T-cell (primary cell): ENCODE data around the gene BPIFB2. TPM values are rescaled to one million over a fixed set of nuclear protein-coding genes. Genes with fewer than 3 reads are reported as not detected.

Experiments
- ATAC-seq, 4 experiments: fragments of 200-7000 bp in 3 of 4; fragments of 150-1000 bp in 1 of 4; cut with Tn5 transposase; replicated peaks in 1 of 4; 1 replicate in 3 of 4; 2 replicates in 1 of 4; pipeline ENCODE4 v1.10.0; 2021; ENCODE audit warnings: moderate library complexity in 3 of 4, mild to moderate bottlenecking in 2 of 4, moderate number of reproducible peaks in 1 of 4
- CTCF ChIA-PET, 2 donors: fragments of 300-600 bp; sonication (Branson Sonifier 250); formaldehyde crosslinking; loops; one replicate each; lab custom pipeline; 2022; ENCODE audit warnings: antibody characterized with exemption in 2 of 2; lab: Charles Lee
- POLR2A ChIA-PET, 2 donors: fragments of 300-600 bp; sonication (Branson Sonifier 250); formaldehyde crosslinking; loops; one replicate each; lab custom pipeline; 2022; ENCODE audit warnings: antibody characterized with exemption in 2 of 2; lab: Charles Lee
- DNase-seq, 35 experiments: peaks; one replicate each; pipeline versions ENCODE4 v3.0.0 to v3.0.0-alpha.2; 2013 to 2023
- H3K27ac ChIP-seq: one replicate; pipeline ENCODE4 v1.5.1; 2013; ENCODE audit warnings: low read length
- H3K27me3 ChIP-seq, 2 experiments: replicated peaks in 1 of 2; 1 replicate in 1 of 2; 2 replicates in 1 of 2; pipeline versions ENCODE4 v1.6.1 to v1.7.0; 2013; ENCODE audit warnings: low read length in 1 of 2, mixed read lengths in 1 of 2; ENCODE audit not compliant: control insufficient read depth in 2 of 2, insufficient read depth in 2 of 2; ENCODE audit errors: extremely low read depth in 1 of 2
- H3K36me3 ChIP-seq, 2 donors: 1 replicate in 1 of 2; 2 replicates in 1 of 2; pipeline versions ENCODE4 v1.6.1 to v1.7.0; 2013; ENCODE audit warnings: low read length in 1 of 2; ENCODE audit not compliant: control insufficient read depth in 2 of 2, insufficient read depth in 1 of 2; ENCODE audit errors: extremely low read depth in 1 of 2
- H3K4me1 ChIP-seq, 2 experiments: 1 replicate in 1 of 2; 2 replicates in 1 of 2; pipeline versions ENCODE4 v1.6.1 to v1.7.0; 2013; ENCODE audit warnings: low read length in 2 of 2, mixed read lengths in 1 of 2; ENCODE audit not compliant: insufficient read depth in 2 of 2, control insufficient read depth in 1 of 2; ENCODE audit errors: extremely low read depth in 1 of 2
- H3K4me3 ChIP-seq, 2 donors: 1 replicate in 1 of 2; 2 replicates in 1 of 2; pipeline versions ENCODE4 v1.5.1 to v1.7.0; 2013; ENCODE audit warnings: mild to moderate bottlenecking in 2 of 2, low read length in 1 of 2, moderate library complexity in 1 of 2; ENCODE audit not compliant: control insufficient read depth in 1 of 2; ENCODE audit errors: extremely low read depth in 1 of 2
- H3K9me3 ChIP-seq: 2 replicates; pipeline ENCODE4 v1.7.0; 2013
- H3K27ac Mint-ChIP-seq, 2 donors: one replicate each; pipeline ENCODE4 v1.8.0; 2020 to 2021; ENCODE audit warnings: mild to moderate bottlenecking in 2 of 2, mixed read lengths in 2 of 2
- H3K27me3 Mint-ChIP-seq, 2 donors: one replicate each; pipeline ENCODE4 v1.8.0; 2021 to 2022; ENCODE audit warnings: mixed read lengths in 2 of 2
- H3K36me3 Mint-ChIP-seq: one replicate; pipeline ENCODE4 v1.8.0; 2021; ENCODE audit warnings: mixed read lengths
- H3K4me1 Mint-ChIP-seq, 3 donors: one replicate each; pipeline ENCODE4 v1.8.0; 2020 to 2022; ENCODE audit warnings: mixed read lengths in 3 of 3, mild to moderate bottlenecking in 1 of 3
- H3K4me3 Mint-ChIP-seq, 3 donors: one replicate each; pipeline ENCODE4 v1.8.0; 2020 to 2022; ENCODE audit warnings: mild to moderate bottlenecking in 3 of 3, mixed read lengths in 3 of 3, moderate library complexity in 3 of 3
- H3K9me3 Mint-ChIP-seq, 3 donors: one replicate each; pipeline ENCODE4 v1.8.0; 2020 to 2022; ENCODE audit warnings: mixed read lengths in 3 of 3
- WGBS: methylation state at CpG from one replicate; pipeline ENCODE4 v1.1.5; 2013; ENCODE audit warnings: missing lambda C conversion rate; ENCODE audit not compliant: insufficient coverage; 5-methylcytosine and 5-hydroxymethylcytosine counted together
- total RNA-seq, 35 experiments: library from RNA in 6 of 35; stranded (reverse) in 6 of 35; fragments of 120-200 nt in 1 of 35; gene quantifications; one replicate each; pipeline versions ENCODE4 v1.2.1 to v1.2.4 and lab custom pipeline; 2013 to 2026

The BPIFB2 gene
- total RNA-seq, 5 donors from 2014 or later (not counting 1 experiment from before 2014, with no cell fraction given), result 0.16 to 0.29 (median 0.22) TPM; not detected in 2

- Mint-ChIP-seq H3K4me3 (no peak overlapping the region), H3K36me3 (no peaks in the 10 kb centered on the region), H3K4me1 (peaks cover 0 to 56% (median 56%) of the 10 kb centered on the region in 3 donors), H3K27ac (no peak overlapping the region), H3K9me3 (no peaks in the 10 kb centered on the region), H3K27me3 (no peaks in the 10 kb centered on the region)
- Histone ChIP-seq H3K27ac (peak overlapping the region; percentile 98), H3K36me3 (no peaks in the 10 kb centered on the region), H3K4me1 (peaks cover 87 to 98% of the 10 kb centered on the region in 2 experiments), H3K4me3 (no peak overlapping the region), H3K9me3 (no peaks in the 10 kb centered on the region), H3K27me3 (no peaks in the 10 kb centered on the region)
- no peak for ATAC-seq
- 85% methylated on average over 10 of the region's 15 CpGs for WGBS
- ChIA-PET CTCF (no interaction called here), POLR2A (interaction anchor here in 1 of 2 donors (0.6 kb wide), 1 partner anchor 486 kb away, joined by 3 read pairs; no protein-coding TSS in a partner anchor)
- peak in 2 of 35 experiments; percentile 3 to 13 for DNase-seq
Measured at GRCh38 chr20:32970115-32970972, 37.2 kb upstream of the BPIFB2 start.

GRCh38 chr20:32970973-32971300 lies 36.6 kb upstream of the BPIFB2 start:
- H3K4me3 ChIP-seq, result peak overlapping the region in 1 of 2 donors; percentile 23
- peaks cover 81 to 96% of the 10 kb centered on the region in 2 experiments for H3K4me1 ChIP-seq
- Mint-ChIP-seq H3K36me3 (no peaks in the 10 kb centered on the region), H3K4me3 (no peak overlapping the region), H3K4me1 (peaks cover 0 to 50% (median 50%) of the 10 kb centered on the region in 3 donors), H3K9me3 (no peaks in the 10 kb centered on the region), H3K27me3 (no peaks in the 10 kb centered on the region), H3K27ac (no peak overlapping the region)
- no peaks in the 10 kb centered on the region for H3K27me3 ChIP-seq
- POLR2A ChIA-PET, result interaction anchor here in 1 of 2 donors (0.6 kb wide), 1 partner anchor 487 kb away, joined by 3 read pairs; no protein-coding TSS in a partner anchor
- 60% methylated on average over 1 of the region's 2 CpGs for WGBS
- peak in 2 of 35 experiments; percentile 8 to 22 for DNase-seq
- no peaks in the 10 kb centered on the region for H3K36me3 ChIP-seq
- H3K9me3 ChIP-seq, result no peaks in the 10 kb centered on the region
- ATAC-seq, result no peak
- CTCF ChIA-PET, result no interaction called here
- H3K27ac ChIP-seq, result peak overlapping the region; percentile 98

GRCh38 chr20:32971703-32972161 lies 35.8 kb upstream of the BPIFB2 start:
- H3K36me3 Mint-ChIP-seq, result peaks cover 1% of the 10 kb centered on the region
- peak; percentile 27 to 46 (median 42) for ATAC-seq
- peaks cover 6 to 50% (median 42%) of the 10 kb centered on the region in 3 donors for H3K4me1 Mint-ChIP-seq
- Histone ChIP-seq H3K4me3 (peak overlapping the region; percentile 23 to 58), H3K4me1 (peaks cover 73 to 96% of the 10 kb centered on the region in 2 experiments), H3K27ac (peak overlapping the region; percentile 98), H3K36me3 (no peaks in the 10 kb centered on the region), H3K9me3 (no peaks in the 10 kb centered on the region), H3K27me3 (no peaks in the 10 kb centered on the region)
- H3K27me3 Mint-ChIP-seq, result no peaks in the 10 kb centered on the region
- no peak overlapping the region for H3K4me3 Mint-ChIP-seq
- H3K9me3 Mint-ChIP-seq, result peaks cover 0 to 6% (median 1%) of the 10 kb centered on the region in 3 donors
- H3K27ac Mint-ChIP-seq, result no peak overlapping the region
- WGBS, result 6% methylated on average over 3 of the region's 6 CpGs
- peak in 13 of 35 experiments; percentile 17 to 66 (median 28) for DNase-seq
- POLR2A ChIA-PET, result interaction anchor here in 1 of 2 donors (0.6 kb wide), 2 partner anchors 24 to 152 kb away, joined by 3 to 6 read pairs; partner anchors contain the start of gene MAPRE1
- CTCF ChIA-PET, result interaction anchor here (0.6 to 1.3 kb wide), 7 partner anchors 10 to 472 kb away, joined by 3 to 6 read pairs (median 3); partner anchors contain the start of genes SNTA1 (in 1 of the 2) and SUN5 (in 1 of the 2)

- Mint-ChIP-seq H3K9me3 (peaks cover 0 to 7% (median 2%) of the 10 kb centered on the region in 3 donors), H3K36me3 (peaks cover 3% of the 10 kb centered on the region), H3K4me1 (peaks cover 12 to 49% (median 35%) of the 10 kb centered on the region in 3 donors), H3K27ac (no peak overlapping the region), H3K27me3 (no peaks in the 10 kb centered on the region), H3K4me3 (no peak overlapping the region)
- ChIA-PET CTCF (interaction anchor here (0.6 to 1.3 kb wide), 6 partner anchors 9 to 471 kb away, joined by 3 to 6 read pairs (median 3); partner anchors contain the start of genes SNTA1 (in 1 of the 2) and SUN5 (in 1 of the 2)), POLR2A (interaction anchor here (0.6 to 0.8 kb wide), 3 partner anchors 25 to 153 kb away, joined by 3 to 6 read pairs (median 3); partner anchors contain the start of gene MAPRE1 (in 1 of the 2))
- Histone ChIP-seq H3K9me3 (no peaks in the 10 kb centered on the region), H3K4me3 (peak overlapping the region; percentile 23 to 58), H3K27ac (peak overlapping the region; percentile 98), H3K36me3 (no peaks in the 10 kb centered on the region), H3K27me3 (no peaks in the 10 kb centered on the region), H3K4me1 (peaks cover 66 to 96% of the 10 kb centered on the region in 2 experiments)
- ATAC-seq (peak; percentile 83 to 90 (median 88)), DNase-seq (peak; percentile 47 to 94 (median 88))
- 32% methylated on average over 5 of the region's 13 CpGs for WGBS
Measured at GRCh38 chr20:32972181-32973076, 35.1 kb upstream of the BPIFB2 start.

GRCh38 chr20:32973077-32973717 lies 34.3 kb upstream of the BPIFB2 start:
- H3K27me3 Mint-ChIP-seq, result no peaks in the 10 kb centered on the region
- peaks cover 17 to 46% (median 28%) of the 10 kb centered on the region in 3 donors for H3K4me1 Mint-ChIP-seq
- ChIA-PET CTCF (interaction anchor here in 1 of 2 donors (1.4 kb wide), 1 partner anchor 31 kb away, joined by 3 read pairs; the partner anchor contains the start of gene SUN5), POLR2A (interaction anchor here in 1 of 2 donors (0.8 kb wide), 1 partner anchor 67 kb away, joined by 3 read pairs; no protein-coding TSS in a partner anchor)
- H3K9me3 Mint-ChIP-seq, result peaks cover 0 to 7% (median 2%) of the 10 kb centered on the region in 3 donors
- no CpG with 5 or more reads among the region's 10 CpGs for WGBS
- H3K9me3 ChIP-seq, result no peaks in the 10 kb centered on the region
- peak overlapping the region in 1 of 3 donors; percentile 5 for H3K4me3 Mint-ChIP-seq
- H3K4me3 ChIP-seq, result no peak overlapping the region
- H3K27ac ChIP-seq, result peak overlapping the region; percentile 98
- no peak overlapping the region for H3K27ac Mint-ChIP-seq
- DNase-seq (peak in 3 of 35 experiments; percentile 13 to 41 (median 16)), ATAC-seq (no peak)
- no peaks in the 10 kb centered on the region for H3K27me3 ChIP-seq
- H3K4me1 ChIP-seq, result peaks cover 59 to 96% of the 10 kb centered on the region in 2 experiments
- peaks cover 3% of the 10 kb centered on the region for H3K36me3 Mint-ChIP-seq
- H3K36me3 ChIP-seq, result no peaks in the 10 kb centered on the region
